RWPE2 (cell line): ENCODE results near the gene TLE7.

Experiments
- ATAC-seq: fragments of 200-7000 bp; cut with Tn5 transposase; 3 replicates; pipeline ENCODE4 v1.9.1; 2021; ENCODE audit warnings: low read depth
- DNase-seq: peaks from one replicate; pipeline ENCODE4 v3.0.0-alpha.2; 2020; ENCODE audit warnings: low spot score
- H3K27ac ChIP-seq: fragments of 450-650 bp; 2 replicates; pipeline ENCODE4 v1.5.1; 2017; ENCODE audit warnings: mild to moderate bottlenecking; ENCODE audit not compliant: poor library complexity, severe bottlenecking
- H3K27me3 ChIP-seq: fragments of 250-450 bp; sonication (Bioruptor Pico); 2 replicates; pipeline ENCODE4 v1.5.1; 2021; ENCODE audit warnings: mild to moderate bottlenecking, moderate library complexity; ENCODE audit not compliant: insufficient read depth, poor library complexity, severe bottlenecking
- H3K36me3 ChIP-seq: fragments of 250-450 bp; sonication (Bioruptor Pico); 2 replicates; pipeline ENCODE4 v1.5.1; 2020; ENCODE audit warnings: low read depth, mild to moderate bottlenecking, moderate library complexity
- H3K4me1 ChIP-seq: fragments of 250-450 bp; sonication (Bioruptor Pico); 2 replicates; pipeline ENCODE4 v1.5.1; 2021; ENCODE audit warnings: mild to moderate bottlenecking, moderate library complexity; ENCODE audit not compliant: insufficient read depth, poor library complexity, severe bottlenecking
- H3K4me3 ChIP-seq: fragments of 250-450 bp; sonication (Bioruptor Pico); 2 replicates; pipeline ENCODE4 v1.5.1; 2021; ENCODE audit warnings: mild to moderate bottlenecking, moderate library complexity; ENCODE audit not compliant: severe bottlenecking
- H3K9me3 ChIP-seq: fragments of 250-450 bp; sonication (Bioruptor Pico); 2 replicates; pipeline ENCODE4 v1.5.1; 2021; ENCODE audit warnings: mild to moderate bottlenecking, moderate library complexity; ENCODE audit not compliant: severe bottlenecking
- CTCF ChIP-seq: fragments of 450-650 bp; IDR thresholded peaks from one replicate; pipeline ENCODE4 v1.5.1; 2017; ENCODE audit warnings: mild to moderate bottlenecking, moderate library complexity; ENCODE audit not compliant: poor library complexity, severe bottlenecking

TLE7 gene

DNA sequence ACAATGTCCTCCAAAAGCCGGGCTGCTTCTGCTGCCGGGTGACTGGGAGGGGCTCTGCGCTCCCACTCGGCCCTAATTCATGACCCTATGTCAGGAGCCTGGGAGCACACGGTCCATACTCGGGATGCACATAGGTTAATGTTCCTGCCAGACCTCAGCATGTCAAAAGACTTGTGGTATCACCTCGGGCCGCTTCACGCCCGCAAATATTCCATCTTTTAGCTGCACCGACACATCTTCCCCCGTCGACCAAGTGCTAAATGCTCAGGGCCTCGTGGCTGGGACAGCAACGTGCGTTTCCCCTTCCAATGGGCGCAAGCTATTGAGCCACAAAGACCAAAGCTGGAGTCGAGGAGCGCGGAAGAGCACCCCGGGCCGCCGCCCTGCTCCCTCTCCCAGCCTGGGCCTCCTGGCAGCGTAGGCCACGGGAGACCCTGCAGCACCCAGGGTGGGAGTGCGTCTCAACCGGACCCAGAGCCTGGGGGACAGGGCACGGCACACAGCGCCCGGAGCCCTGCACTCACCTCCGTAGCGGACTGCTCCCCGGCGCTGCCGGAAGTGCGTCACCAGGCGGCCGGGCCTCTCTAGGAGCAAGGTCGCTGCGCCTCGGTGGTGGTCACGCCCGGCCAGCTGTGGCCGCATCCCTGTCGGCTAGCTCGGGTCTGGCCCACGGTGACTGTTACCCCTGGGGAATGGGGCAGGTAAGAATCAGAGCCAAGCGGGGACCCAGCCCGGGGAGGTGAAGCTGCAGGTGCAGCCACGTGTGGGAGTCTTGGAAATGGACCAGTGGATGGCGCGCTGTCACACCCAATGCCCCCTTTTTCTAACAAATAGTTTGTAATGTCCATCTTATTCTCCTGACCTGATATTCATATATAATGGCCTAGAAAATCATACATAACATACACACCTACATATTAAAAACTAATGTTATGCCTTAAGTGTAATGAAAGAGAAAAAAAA lies 20.1 kb upstream of the TLE7 start, which contains the start of gene ZNF23:
ZNF23 (minus strand) TSS at position 562 of the 963 bp plus-strand sequence. CDS start 5,451 bp downstream, outside the sequence.
- DNase-seq (peak; percentile 84), ATAC-seq (peak; percentile 92)
- Histone ChIP-seq H3K27ac (peak within 1 kb of the TSS; percentile 72), H3K4me1 (peaks cover 22% of the 10 kb centered on the region), H3K4me3 (peak within 1 kb of the TSS; percentile 70), H3K9me3 (no peaks in the 10 kb centered on the region), H3K36me3 (peaks cover 12% of the 10 kb centered on the region), H3K27me3 (no peaks in the 10 kb centered on the region)
- TF ChIP-seq CTCF, result peak; percentile 27

DNA sequence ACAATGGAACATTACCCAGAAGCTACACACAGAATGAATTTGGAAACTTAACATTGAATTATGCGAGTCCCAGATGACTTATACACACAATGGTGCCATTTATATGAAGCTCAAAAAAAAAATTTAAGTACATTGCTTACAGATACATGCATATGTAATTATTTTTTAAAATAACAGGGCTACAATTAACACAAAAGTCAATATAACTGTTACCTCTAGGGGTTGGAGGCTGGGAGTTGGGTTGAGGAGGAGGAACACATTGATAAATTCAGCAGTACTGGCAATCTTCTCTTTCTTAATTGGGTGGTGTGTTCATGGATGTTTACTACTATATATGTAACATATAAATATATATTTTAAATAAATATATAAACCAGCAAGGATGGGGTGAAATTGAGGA lies 19.1 kb upstream of the TLE7 start:
- Histone ChIP-seq H3K4me3 (peak overlapping the region; percentile 70), H3K4me1 (peaks cover 22% of the 10 kb centered on the region), H3K36me3 (peaks cover 20% of the 10 kb centered on the region), H3K27me3 (no peaks in the 10 kb centered on the region), H3K9me3 (no peaks in the 10 kb centered on the region), H3K27ac (peak overlapping the region; percentile 72)
- no peak for TF ChIP-seq CTCF
- no peak for DNase-seq
- ATAC-seq, result no peak

GRCh38 chr16:71460236-71460635 lies 18.4 kb upstream of the TLE7 start:
- TF ChIP-seq CTCF, result no peak
- peak; percentile 84 for ATAC-seq
- peaks cover 22% of the 10 kb centered on the region for H3K4me1 ChIP-seq
- no peak for DNase-seq
- peaks cover 26% of the 10 kb centered on the region for H3K36me3 ChIP-seq
- peak overlapping the region; percentile 72 for H3K27ac ChIP-seq
- peak overlapping the region; percentile 70 for H3K4me3 ChIP-seq
- no peaks in the 10 kb centered on the region for H3K9me3 ChIP-seq
- no peaks in the 10 kb centered on the region for H3K27me3 ChIP-seq

DNA sequence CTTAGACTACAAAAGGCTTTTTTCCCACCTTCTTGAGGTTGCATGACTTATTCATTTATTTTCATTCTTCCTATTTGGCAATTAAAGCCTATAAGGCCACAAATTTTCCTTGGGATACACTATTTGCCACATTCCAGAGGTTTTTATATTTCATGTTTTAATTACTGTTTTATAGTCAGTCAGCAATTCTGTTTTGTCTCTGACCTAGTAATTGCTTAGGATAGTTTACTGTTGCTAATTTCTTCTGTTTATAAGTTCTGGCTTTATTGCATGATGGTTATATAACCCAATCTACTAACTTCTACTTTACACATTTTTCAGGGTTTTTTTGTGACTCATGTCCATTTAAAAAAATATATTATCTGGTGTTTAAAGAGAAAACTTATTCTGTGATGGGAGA lies 17.7 kb upstream of the TLE7 start:
- H3K4me1 ChIP-seq, result peaks cover 22% of the 10 kb centered on the region
- ATAC-seq (no peak), DNase-seq (no peak)
- peak overlapping the region; percentile 72 for H3K27ac ChIP-seq
- H3K36me3 ChIP-seq, result peaks cover 30% of the 10 kb centered on the region
- H3K4me3 ChIP-seq, result no peak overlapping the region
- H3K27me3 ChIP-seq, result no peaks in the 10 kb centered on the region
- TF ChIP-seq CTCF, result no peak
- H3K9me3 ChIP-seq, result no peaks in the 10 kb centered on the region

DNA sequence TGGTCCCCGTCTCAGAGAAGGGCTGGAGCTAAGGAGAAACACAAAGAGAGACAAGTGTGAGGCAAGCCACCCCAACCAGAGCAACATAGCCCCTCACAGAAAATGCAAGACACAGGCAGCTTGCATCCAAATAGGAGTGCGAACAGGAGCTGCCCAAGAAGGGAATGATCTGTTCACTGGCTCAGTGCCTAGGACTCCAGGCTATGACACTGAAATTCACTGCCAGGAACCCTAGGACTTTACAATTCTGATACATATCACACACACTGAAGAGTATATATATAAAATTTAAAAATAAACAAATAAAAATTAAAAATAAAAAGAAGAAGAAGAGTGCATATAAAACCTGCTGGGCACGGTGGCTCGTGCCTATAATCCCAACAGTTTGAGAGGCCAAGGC lies 14.9 kb upstream of the TLE7 start:
- Histone ChIP-seq H3K27me3 (no peaks in the 10 kb centered on the region), H3K4me3 (no peak overlapping the region), H3K27ac (no peak overlapping the region), H3K4me1 (peaks cover 18% of the 10 kb centered on the region), H3K36me3 (peaks cover 56% of the 10 kb centered on the region), H3K9me3 (no peaks in the 10 kb centered on the region)
- DNase-seq, result no peak
- no peak for ATAC-seq
- no peak for TF ChIP-seq CTCF
